Astrocyte of the spinal cord (primary cell): Measurements from ENCODE around the gene TYW5.

Source experiments
- DNase-seq: peaks from one replicate; pipeline ENCODE4 v3.0.0; 2011; ENCODE audit warnings: low read depth, low spot score
- H3K4me3 ChIP-seq: 2 replicates; pipeline ENCODE4 v1.5.1; 2011; ENCODE audit warnings: low read depth, mild to moderate bottlenecking, low read length, moderate library complexity
- CTCF ChIP-seq: IDR thresholded peaks from 2 replicates; pipeline ENCODE4 v1.5.1; 2012; ENCODE audit warnings: low read depth, mild to moderate bottlenecking, low read length, inconsistent platforms
- in situ Hi-C: cut with HindIII; loops from 2 replicates; pipeline ENCODE4 v1.10.0; 2017; ENCODE audit warnings: low sequenced_read_pairs

TYW5 gene

GRCh38 chr2:199928626-199929025 is 26.7 kb downstream of the TYW5 start:
- DNase-seq = no peak
- no peak for TF ChIP-seq CTCF
- in situ Hi-C loops = no loop called here
- no peak overlapping the region for H3K4me3 ChIP-seq

GRCh38 chr2:199928226-199928625 is 27.1 kb downstream of the TYW5 start:
- in situ Hi-C loops = no loop called here
- no peak for DNase-seq
- no peak overlapping the region for H3K4me3 ChIP-seq
- no peak for TF ChIP-seq CTCF

GRCh38 chr2:199926806-199927205 is 28.5 kb downstream of the TYW5 start:
- no peak for DNase-seq
- H3K4me3 ChIP-seq = no peak overlapping the region
- TF ChIP-seq CTCF = no peak
- in situ Hi-C loops = no loop called here

- H3K4me3 ChIP-seq = no peak overlapping the region
- in situ Hi-C loops = no loop called here
Measured at GRCh38 chr2:199923924-199924323, 31.4 kb downstream of the TYW5 start.

GRCh38 chr2:199922856-199923255 is 32.4 kb downstream of the TYW5 start:
- TF ChIP-seq CTCF = no peak
- no peak overlapping the region for H3K4me3 ChIP-seq
- in situ Hi-C loops = no loop called here
- DNase-seq = no peak

More at GRCh38 chr2:199923924-199924323, 31.4 kb downstream of the TYW5 start:
- no peak for DNase-seq
- TF ChIP-seq CTCF = no peak

GRCh38 chr2:199916980-199917379 is 38.3 kb downstream of the TYW5 start:
- no peak for DNase-seq
- in situ Hi-C loops = no loop called here
- H3K4me3 ChIP-seq = no peak overlapping the region
- TF ChIP-seq CTCF = no peak
